ENCODE data around the gene ZNF84. TPM values are rescaled to one million over a fixed set of nuclear protein-coding genes. Genes with fewer than 3 reads are reported as not detected.

Gene ZNF84
- 6.9 and 12.1 TPM in 2 replicates for total RNA-seq

DNA sequence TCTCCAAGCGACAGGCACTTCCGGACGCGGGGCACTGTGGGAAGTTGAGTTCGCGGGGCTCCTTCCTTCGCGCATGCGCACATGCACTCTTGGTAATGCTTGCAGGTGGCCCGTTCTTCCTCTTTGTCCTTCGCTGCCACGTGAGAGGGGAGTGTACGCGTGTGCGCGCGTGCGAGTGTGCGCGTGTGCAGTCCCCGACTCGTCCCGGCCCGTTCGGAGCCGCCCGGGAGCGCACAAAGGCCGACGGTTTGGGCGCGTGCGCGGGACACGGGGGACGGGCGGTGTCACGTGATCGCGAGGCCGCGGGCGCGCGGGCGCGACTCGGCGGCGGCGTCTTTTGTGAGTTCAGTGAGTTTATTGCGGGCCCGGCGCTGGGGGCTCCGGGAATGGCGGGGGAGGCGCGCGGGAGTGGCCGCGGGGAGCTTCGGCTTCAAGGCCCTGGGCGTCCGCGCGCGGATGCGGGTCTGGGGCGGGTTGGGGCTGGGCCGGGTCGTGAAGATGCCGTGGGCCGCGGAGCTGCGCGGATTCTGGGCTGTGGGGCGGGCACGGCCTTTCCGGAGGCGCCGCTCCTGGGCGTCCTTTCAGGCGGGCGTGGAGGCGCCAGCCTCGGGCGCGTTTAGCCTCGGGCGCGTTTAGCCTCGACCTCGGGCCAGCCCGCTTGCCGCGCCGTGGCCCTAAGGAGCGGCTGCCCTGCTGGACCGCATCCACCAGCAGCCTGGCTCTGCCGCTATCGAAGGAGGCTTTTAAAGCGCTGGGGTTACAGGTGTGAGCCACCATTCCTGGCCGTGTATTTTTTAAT is at the start of gene ZNF84:
ZNF84 (plus strand) TSS at position 303 of the 799 bp plus-strand sequence. CDS start 3,959 bp downstream, outside the sequence.

DNA sequence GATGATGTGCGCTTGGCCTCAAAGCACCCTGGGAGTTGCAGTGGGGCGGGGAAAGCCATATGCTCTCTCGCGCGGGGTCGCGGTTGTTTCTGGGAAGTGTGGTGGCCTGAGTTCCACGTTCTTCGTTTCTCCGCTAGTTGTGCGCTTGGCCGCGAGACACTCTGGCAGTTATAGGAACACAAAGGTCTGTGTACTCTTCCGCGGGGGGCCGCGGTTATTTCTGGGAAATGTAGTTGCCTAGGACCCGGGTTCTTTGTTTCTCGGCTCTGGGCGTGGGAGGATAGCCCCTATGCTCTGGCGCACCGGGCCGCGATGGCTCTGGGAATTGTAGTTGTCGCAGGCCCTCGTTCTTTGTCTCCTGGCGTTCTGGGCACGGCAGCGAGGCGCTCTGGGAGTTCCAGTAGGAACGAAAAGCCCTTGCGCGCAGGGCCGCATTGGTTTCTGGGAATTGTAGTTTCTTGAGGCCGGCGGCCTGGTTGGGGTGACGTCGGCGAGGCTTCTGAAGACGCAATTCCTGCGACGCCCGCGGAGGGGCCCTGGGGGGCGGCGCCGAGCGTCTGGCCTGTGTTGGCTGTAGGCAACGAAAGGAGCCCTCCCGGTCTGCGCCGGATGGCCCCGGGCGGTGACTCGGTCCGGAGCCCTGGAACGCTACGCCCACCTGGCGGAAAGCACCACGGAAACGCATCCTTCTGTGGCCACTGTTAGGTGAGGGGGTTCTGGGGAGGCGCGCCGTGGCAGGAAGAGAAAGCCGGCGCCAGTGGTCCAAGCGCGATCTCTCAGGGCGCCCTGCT is 43.3 kb downstream of the ZNF84 start, which contains the start of gene ZNF140:
ZNF140 (plus strand) TSS at position 556 of the 791 bp plus-strand sequence. CDS start 398 bp downstream, outside the sequence.

Other genes starting within 250 kb of the ZNF84 start
- 58.5 and 74.6 TPM in 2 replicates for gene GOLGA3, start 208.6 kb upstream of the ZNF84 start, total RNA-seq
- gene CHFR, start 149.9 kb upstream of the ZNF84 start, total RNA-seq = 33.5 and 39.5 TPM in 2 replicates
- 2.1 and 3.5 TPM in 2 replicates for gene ZNF605, start 81.2 kb upstream of the ZNF84 start, total RNA-seq
- 3.4 and 3.5 TPM in 2 replicates for gene ZNF26, start 51.1 kb upstream of the ZNF84 start, total RNA-seq
- gene ZNF140, start 43.4 kb downstream of the ZNF84 start, total RNA-seq = 8.2 and 8.9 TPM in 2 replicates
- gene ZNF891, start 92.8 kb downstream of the ZNF84 start, total RNA-seq = 0.29 and 0.35 TPM in 2 replicates
- 1.1 and 6.1 TPM in 2 replicates for gene ZNF10, start 93.1 kb downstream of the ZNF84 start, total RNA-seq
- gene ZNF268, start 144.0 kb downstream of the ZNF84 start, total RNA-seq = 11.5 and 14.2 TPM in 2 replicates
- gene ANHX, start 198.4 kb downstream of the ZNF84 start, total RNA-seq = not detected in 2 replicates